GDM1 (cell line): ENCODE measurements around the gene TUBGCP2.
A peak's percentile ranks its signal among the peaks of the same experiment; 100 is the strongest.
"Not testable (repeated sequence)": the region's sequence is repeated elsewhere in the genome, so short reads cannot be mapped to it uniquely, and the experiment has no call there.

ENCODE experiments used
- DNase-seq: peaks from one replicate; lab custom pipeline; 2025; lab: John Stamatoyannopoulos, UW

Gene TUBGCP2

DNA sequence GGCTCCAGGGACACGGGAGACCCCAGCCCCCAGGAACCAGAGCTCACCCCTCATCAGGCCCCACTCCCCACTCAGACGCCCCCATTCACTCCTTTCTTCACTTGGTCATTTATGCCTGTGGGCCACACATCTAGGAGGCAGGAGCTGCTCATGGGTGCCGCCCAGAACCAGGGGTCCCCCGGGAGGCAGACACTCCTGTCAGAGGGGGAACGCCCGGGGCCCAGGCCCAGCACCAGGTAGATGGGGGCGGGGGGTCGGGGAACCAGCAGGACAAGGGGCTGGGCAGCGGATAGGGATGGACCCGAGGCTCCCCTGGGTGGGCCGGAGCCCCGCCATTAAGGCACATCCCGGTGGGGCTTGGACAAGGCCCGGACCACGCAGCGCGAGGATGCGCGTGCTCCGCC lies 16.2 kb upstream of the TUBGCP2 start:
- DNase-seq = no peak

DNA sequence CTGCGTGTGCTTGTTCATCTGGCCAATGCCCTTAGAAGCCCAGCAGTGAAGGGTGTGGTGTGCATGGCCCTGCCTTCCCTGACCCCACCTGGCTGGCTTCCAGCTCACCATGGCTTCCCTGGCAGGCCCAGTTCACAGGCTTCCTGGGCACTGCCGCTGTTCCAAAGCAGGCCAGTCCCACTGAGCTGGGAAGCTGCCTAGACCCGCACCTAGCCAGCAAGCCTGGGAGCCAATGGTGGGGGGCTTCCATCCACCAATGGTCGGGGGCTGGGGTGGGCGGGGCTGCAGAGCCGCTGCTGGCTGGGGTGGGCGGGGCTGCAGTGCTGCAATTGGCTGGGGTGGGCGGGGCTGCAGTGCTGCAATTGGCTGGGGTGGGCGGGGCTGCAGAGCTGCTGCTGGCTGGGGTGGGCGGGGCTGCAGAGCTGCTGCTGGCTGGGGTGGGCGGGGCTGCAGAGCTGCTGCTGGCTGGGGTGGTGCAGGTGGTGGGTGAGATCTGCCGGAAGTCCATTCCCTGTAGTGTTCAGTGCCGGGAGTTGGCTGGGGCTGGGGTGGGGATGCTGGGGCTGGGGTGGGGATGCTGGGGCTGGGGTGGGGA lies 15.6 kb upstream of the TUBGCP2 start:
- no peak for DNase-seq

DNA sequence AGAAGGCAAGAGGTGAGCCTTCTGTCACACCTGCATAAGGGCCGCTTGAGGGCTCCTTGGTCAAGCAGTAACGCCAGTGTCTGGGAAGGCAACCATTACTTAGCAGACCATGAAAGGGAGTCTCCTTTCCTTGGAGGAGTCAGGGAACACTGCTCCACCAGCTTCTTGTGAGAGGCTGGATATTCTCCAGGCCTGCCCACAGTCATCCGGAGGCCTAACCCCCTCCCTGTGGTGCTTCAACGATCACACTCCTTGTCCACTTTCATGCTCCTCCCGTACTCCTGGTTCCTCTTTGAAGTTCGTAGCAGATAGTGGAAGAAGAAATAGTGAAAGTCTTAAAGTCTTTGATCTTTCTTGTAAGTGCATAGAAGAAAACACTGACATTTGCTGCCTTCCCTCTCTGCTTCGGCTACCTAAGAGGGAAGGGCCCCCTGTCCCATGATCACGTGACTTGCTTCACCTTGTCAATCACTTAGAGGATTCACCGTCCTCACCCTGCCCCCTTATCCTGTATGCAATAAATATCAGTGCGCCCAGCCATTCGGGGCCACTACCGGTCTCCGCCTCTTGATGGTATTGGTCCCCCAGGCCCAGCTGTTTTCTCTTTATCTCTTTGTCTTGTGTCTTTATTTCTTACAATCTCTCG lies 13.5 kb upstream of the TUBGCP2 start:
- DNase-seq = not testable (repeated sequence)

DNA sequence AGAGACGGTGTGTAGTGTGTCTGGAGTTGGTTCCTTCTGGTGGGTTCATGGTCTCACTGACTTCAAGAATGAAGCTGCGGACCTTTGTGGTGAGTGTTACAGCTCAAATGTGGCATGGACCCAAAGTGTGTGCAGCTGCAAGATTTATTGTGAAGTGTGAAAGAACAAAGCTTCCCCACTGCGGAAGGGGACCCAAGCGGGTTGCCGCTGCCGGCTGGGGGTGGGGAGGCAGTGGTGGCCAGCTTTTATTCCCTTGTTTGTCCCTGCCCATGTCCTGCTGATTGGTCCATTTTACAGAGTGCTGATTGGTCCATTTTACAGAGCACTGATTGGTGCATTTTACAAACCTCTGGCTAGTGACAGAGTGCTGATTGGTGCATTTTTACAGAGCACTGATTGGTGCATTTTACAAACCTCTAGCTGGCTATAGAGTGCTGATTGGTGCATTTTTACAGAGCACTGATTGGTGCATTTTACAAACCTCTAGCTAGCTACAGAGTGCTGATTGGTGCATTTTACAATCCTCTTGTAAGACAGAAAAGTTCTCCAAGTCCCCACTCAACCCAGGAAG lies 12.3 kb upstream of the TUBGCP2 start:
- DNase-seq = not testable (repeated sequence)

DNA sequence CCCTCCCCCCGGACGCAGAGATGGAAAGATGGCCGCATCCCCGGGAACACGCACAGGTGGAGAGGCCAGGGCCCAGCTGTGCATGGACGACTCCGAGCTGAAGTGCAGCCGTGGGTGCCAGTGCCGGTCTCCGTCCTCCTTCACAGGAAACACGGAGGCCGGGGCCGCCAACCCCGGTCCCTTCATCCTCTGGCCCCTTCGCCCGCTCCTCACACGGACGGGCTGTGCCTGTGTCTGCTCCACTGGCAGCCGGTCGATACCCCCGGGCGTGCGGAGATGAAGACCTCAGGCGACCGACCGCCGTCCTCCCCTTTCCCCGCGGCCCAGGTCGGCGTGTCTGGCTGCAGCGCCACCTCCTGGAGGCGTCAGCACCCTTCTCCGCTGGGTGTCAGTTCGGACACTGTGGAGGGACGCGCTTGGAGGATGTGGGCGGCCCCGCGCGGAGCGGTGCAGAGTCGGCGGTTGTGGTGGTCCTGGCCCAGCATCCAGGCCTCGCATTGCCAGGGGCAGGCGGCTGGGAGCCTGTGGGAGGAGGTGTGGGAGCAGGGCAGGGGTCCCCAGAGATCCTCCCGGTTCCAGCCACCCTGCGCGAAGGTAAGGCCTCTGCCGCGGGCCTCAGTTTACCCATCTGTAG lies 9.9 kb upstream of the TUBGCP2 start:
- DNase-seq = peak; percentile 70

DNA sequence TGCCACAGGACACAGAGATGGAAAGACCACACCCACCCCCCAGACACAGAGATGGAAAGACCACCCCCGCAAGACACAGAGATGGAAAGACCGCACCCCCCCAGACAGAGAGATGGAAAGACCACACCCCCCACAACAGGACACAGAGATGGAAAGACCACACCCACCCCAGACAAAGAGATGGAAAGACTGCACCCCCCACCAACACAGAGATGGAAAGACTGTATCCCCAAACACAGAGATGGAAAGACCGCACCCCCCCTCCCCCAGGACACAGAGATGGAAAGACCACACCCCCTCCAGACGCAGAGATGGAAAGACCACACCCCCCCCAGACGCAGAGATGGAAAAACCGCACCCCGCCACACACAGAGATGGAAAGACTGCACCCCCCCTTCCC lies 8.1 kb upstream of the TUBGCP2 start:
- DNase-seq = no peak

DNA sequence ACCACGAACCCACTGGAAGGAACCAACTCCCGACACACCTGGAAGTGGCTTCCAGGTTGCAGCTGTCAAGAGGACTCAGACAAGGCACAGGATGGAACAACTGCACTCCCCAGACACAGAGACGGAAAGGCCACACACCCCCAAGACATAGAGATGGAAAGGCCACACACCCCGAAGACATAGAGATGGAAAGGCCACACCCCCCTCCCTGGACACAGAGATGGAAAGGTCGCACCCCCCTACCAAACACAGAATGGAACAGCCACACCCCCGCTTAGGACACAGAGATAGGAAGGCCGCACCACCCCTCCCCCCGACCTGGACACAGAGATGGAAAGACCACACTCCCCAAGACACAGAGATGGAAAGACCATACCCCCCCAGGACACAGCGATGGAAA lies 7.6 kb upstream of the TUBGCP2 start:
- DNase-seq = no peak

DNA sequence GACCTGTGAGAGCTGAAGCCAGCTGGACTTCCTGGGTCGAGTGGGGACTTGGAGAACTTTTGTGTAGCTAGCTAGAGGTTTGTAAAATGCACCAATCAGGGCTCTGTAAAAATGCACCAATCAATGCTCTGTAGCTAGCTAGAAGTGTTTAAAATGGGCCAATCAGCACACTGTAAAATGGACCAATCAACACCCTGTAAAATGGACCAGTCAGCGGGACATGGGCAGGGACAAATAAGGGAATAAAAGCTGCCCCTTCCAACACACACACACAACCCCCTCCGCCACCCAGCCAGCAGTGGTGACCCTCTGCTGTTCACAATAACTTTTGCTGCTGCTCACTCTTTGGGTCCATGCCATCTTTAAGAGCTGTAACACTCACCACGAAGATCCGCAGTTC lies 7.2 kb upstream of the TUBGCP2 start:
- no peak for DNase-seq

DNA sequence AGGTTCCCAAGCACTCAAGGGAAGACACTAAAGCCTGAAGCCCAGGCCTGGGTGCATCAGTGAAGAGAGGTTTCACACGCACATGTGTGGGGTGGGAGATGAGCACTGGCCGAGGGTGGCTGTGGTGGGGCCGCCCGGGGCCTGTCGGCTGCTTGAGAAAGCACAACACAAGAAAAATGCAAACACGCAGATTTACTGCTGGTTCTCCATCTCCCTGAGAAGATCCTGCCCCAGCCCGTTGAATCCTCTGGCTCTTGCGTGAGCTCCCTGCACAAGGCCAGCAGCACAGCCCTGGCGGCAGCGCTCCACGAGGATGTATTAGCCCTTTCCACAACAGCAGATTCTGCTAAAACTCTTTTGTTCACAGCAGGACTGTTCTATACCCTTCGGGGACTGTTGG lies 6.2 kb upstream of the TUBGCP2 start:
- DNase-seq = no peak

DNA sequence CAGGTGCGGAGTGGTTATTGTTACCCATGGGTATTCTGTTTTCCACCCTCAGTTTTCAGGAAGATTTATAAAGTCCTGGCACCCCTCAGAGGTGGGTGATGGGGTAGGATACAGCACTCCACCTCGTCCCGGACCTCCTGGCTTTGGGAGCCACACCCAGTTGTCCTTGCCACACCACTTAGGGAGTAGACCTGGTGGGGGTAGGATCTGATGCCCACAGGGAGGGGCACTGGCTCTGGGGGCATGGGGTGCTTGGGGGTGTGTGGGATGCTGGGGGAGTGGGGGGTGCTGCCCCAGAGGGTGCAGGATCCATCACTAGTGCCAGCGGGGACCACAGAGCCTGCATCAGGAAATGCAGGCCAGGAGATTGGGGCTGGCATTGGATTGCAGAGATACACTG lies 4.5 kb upstream of the TUBGCP2 start:
- no peak for DNase-seq

DNA sequence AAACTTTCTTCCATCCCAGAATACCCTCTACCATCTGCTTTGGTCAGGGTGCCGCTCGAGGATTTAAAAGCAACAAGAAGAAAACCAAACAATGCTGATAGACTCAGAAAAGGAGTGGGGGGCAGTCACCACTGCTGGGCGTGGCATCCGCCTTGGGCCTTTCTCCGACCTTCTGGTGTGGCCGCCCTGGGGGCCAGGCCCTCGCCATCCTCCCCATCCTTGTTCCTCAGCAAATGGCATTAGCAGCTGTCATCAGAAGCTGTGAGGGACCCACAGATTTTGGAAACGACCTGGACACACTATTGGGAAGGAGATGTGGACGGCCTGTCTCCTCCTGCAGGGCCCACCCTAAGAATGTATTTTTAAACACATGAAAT lies 4.1 kb upstream of the TUBGCP2 start:
- DNase-seq = no peak

DNA sequence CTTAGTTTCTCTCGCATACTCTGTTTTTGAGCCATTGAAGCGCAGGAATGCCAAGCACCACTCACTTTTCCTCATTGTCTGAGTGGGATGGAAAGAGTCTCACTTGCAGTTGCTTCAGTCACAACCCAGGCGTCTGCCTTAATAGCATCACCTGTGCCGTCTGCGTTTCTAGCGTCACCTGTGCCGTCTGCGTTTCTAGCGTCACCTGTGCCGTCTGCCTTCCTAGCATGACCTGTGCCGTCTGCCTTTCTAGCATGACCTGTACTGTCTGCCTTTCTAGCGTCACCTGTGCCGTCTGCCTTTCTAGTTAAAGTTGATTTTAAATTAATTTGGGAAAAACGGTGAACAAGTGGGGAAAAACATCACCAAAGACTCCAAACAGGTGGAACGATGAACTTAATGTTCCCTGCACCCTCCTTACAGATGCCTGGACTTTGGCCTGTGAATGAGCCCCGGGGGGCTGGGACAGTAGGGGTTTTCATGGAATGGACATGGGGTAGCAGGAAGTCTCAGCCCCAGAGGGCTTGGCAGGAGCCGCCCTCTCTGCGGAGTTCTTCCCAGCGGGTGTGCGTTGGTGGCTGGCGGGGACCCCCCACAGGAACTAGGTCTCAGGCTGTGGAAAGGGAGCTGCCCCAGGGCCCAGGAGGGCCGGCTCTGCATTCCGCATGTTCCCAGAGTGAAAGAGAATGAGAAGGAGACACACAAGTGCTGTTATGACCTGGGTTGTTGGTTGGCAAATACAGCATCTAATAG lies 3.5 kb upstream of the TUBGCP2 start:
- no peak for DNase-seq

DNA sequence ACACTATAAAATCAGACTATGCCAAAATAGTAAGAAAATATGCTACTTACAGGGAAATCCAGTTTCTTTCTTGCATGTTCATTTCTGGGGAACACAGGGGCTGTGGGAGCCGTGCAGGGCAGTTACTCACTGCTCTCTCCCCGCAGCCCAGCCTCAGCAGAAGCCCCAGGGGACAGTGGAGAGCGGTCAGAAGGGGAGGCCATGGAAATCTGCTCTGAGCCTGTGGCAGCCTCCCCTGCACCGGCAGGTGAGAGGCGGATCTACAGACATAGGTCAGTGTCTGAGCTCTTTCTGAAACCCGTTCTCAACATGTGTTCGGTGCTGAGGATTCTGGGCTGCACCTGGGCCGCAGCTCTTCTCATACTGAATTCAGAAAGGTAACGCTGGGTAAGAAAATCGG lies 2.9 kb upstream of the TUBGCP2 start:
- no peak for DNase-seq

DNA sequence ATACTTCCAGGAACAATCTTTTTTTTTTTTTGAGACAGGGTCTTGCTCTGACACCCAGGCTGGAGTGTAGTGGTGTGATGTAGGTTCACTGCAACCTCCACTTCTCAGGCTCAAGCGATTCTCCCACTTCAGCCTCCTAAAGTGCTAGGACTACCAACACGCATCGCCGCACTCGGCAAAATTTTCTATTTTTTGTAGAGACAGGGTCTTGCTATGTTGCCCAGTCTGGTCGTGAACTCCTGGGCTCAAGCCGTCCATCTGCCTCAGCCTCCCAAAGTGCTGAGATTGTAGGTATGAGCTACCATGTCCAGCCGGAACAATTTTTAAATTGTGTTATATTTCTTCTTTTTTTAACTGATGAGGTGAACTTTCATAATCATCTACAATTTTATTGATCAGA lies 2.1 kb upstream of the TUBGCP2 start:
- DNase-seq = no peak

DNA sequence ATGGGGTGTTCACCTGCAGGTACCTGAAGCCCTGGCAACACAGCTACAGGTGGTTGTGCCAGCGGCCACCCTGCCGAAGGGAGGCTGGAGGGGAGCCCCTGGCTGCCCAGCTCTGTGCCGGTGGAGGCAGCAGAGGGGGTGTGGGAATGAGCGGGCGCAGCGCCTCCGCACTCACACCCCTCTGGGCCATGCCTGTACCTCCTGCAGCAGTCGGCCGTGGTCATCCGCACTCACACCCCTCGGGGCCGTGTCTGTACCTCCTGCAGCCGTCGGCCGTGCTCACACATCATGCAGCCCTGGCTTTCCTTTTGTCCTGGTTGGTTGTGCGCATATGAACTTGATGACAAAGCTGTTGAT lies 1.7 kb upstream of the TUBGCP2 start:
- no peak for DNase-seq

DNA sequence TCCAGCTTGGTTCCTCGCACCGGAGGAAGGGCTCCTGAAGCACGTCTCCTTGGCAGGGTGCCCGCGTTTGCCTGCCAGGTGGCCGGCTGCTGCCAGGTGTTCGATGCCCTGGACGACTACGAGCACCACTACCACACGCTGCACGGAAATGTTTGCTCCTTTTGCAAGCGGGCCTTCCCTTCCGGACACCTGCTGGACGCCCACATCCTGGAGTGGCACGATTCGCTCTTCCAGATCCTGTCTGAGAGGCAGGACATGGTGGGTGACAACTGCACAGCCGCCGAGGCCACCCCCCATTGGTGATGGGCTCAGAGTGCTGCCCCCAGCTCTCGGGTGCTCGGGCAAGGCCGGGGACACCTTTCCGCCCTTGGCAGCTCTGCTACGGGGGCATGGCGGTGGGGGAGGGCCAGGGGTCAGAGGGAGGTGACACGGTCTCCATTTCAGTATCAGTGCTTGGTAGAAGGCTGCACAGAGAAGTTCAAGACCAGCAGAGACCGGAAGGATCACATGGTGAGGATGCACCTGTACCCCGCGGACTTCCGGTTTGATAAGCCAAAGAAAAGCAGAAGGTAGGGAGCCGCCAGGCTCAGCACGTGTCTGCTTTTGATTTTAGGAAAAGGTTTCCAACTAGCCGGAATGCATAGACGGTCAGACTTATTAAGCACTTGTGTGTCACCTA lies 1.2 kb upstream of the TUBGCP2 start:
- no peak for DNase-seq

DNA sequence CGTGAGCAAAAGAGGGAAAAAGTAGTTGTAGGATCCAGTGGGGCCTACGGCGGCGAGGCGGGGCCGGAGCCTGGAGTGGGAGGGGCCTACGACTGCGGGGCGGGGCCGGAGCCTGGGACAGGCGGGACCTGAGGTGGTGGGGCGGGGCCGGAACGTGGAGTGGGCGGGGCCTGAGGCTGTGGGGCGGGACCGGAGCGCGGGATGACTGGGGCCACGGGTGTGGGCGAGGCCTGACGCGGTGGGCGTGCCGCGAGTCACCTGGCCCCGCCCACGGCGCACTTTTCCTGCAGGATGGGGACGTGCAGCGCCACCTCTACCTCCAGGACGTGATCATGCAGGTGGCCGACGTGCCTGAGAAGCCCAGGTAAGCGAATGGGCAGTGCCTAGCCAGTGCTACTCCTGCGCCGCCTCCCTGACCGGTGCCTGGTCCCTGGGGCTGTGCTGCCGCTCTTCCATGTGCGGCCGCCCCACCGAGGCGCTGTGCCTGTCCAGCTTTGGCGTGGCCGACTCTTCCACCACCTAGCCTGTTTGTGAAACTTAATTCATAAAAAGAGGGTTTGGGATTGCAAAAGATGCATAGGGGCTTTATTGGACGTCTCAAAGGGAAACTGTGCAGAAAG lies 538 bp upstream of the TUBGCP2 start:
- peak; percentile 89 for DNase-seq

DNA sequence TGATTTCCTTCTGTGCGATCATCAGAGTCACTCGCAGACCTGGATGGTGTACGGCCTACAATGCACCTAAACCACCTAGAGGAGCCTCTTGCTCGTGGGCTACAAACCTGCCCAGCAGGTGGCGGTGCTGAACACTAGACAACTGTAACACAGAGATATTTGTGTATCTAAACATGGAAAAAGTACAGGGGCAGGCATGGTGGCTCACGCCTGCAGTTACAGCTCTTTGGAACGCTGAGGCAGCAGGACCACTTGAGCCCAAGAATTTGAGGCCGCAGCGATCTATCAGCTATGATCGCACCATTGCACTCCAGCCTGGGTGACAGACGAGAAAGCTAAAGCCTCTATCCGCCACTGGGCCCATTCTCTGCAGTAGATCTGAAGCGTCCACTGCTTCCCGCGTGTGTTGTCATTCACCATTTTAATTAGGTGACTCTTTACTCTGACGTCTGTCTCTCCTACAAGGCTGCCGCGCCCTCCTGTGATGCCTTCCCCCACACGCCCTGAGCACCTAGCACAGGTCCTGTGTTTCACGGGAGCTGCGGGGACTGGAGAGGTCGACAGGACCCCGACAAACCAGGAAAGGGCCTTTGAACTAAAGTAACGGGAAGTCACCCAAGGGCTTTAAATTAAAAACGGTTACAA lies 774 bp downstream of the TUBGCP2 start:
- peak; percentile 59 for DNase-seq

DNA sequence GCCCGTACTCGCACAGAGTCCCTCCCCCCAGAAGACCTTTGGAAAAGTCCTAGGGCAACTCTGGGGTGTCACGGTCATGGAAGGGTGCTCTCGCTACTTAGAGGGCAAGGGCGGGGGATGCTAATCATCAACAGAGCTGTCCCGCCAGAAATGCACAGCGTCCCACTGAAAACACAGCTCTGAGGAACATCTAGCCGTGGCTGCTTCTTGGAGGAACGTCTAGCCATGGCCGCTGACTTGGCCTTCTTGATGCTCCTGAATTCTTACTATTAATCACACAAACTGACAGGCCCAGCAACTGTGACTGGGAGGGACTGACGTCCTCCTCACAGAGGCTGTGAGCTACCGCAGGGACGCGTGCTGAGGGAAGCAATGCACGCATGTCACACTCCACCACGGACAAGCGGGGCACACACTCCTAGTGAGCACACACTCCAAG lies 1.7 kb downstream of the TUBGCP2 start:
- no peak for DNase-seq

DNA sequence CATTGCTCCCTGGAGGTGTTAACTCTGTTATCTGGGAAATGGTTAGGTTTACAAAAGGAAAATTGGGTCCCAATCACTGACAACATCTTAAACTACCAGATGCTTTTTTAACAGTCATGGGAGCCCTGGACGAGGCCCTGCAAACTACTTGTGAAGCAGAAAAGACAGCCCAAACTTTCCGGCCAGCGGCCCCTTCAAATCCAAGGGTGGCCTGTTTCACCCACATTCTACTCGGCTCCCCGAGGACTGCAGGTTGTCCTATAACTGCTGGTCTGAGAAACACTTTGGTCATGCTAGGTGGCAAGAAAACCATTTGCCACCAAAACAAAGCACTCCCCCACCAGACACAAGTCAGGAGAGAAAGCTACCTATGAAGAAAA lies 2.6 kb downstream of the TUBGCP2 start:
- no peak for DNase-seq

DNA sequence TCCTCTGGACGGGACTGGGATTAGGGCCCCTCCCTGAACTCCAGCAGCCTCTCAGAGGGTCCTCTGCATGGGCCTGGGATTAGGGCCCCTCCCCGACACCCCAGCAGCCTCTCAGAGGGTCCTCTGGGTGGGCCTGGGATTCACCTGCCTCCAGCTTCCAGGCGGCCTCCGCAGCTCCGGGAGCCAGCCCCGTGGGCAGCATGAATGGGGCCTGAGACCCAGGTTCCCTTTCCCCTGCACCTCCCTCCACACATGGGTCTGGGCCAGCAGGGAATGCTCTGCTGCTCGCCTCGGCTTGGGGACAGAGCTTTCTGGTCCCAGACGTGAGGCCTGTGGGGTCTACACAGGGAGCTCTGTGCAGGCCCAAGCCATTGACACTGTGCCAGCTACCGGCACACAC lies 5.5 kb downstream of the TUBGCP2 start:
- DNase-seq = no peak
